ENCODE data around the gene CRABP1. TPM values are rescaled to one million over a fixed set of nuclear protein-coding genes. Genes with fewer than 3 reads are reported as not detected.

The CRABP1 gene
- total RNA-seq, 1 donor from 2014 or later, result not detected

- ATAC-seq, result peak; percentile 64
These were observed 22.9 kb upstream of the CRABP1 start for GRCh38 chr15:78317145-78317836.

GRCh38 chr15:78319588-78319987 lies 20.6 kb upstream of the CRABP1 start:
- no peak for ATAC-seq

- ATAC-seq, result no peak
These were observed 20.0 kb upstream of the CRABP1 start for GRCh38 chr15:78320183-78320582.

- no peak for ATAC-seq
These were observed 19.0 kb upstream of the CRABP1 start for GRCh38 chr15:78321041-78321570.

- no peak for ATAC-seq
These were observed 18.4 kb upstream of the CRABP1 start for GRCh38 chr15:78321786-78322185.

GRCh38 chr15:78322243-78322642 lies 17.9 kb upstream of the CRABP1 start:
- no peak for ATAC-seq

- ATAC-seq, result no peak
These were observed 17.2 kb upstream of the CRABP1 start for GRCh38 chr15:78322724-78323521.

- no peak for ATAC-seq
These were observed 16.5 kb upstream of the CRABP1 start for GRCh38 chr15:78323693-78324092.

- ATAC-seq, result no peak
These were observed 16.0 kb upstream of the CRABP1 start for GRCh38 chr15:78324144-78324543.

GRCh38 chr15:78325092-78325843 lies 14.9 kb upstream of the CRABP1 start:
- ATAC-seq, result peak; percentile 42

GRCh38 chr15:78327466-78327865 lies 12.7 kb upstream of the CRABP1 start:
- ATAC-seq, result no peak

GRCh38 chr15:78329625-78330024 lies 10.5 kb upstream of the CRABP1 start:
- no peak for ATAC-seq

GRCh38 chr15:78334845-78335244 lies 5.3 kb upstream of the CRABP1 start:
- ATAC-seq, result no peak

GRCh38 chr15:78335985-78336384 lies 4.2 kb upstream of the CRABP1 start:
- ATAC-seq, result no peak

GRCh38 chr15:78338781-78339180 lies 1.4 kb upstream of the CRABP1 start:
- no peak for ATAC-seq

- no peak for ATAC-seq
These were observed 594 bp upstream of the CRABP1 start for GRCh38 chr15:78339559-78339958.

- ATAC-seq, result no peak
These were observed 1.2 kb downstream of the CRABP1 start for GRCh38 chr15:78341057-78341987.

- ATAC-seq, result no peak
These were observed 1.9 kb downstream of the CRABP1 start for GRCh38 chr15:78342021-78342420.

GRCh38 chr15:78343276-78344060 lies 3.3 kb downstream of the CRABP1 start:
- ATAC-seq, result no peak

- no peak for ATAC-seq
These were observed 5.4 kb downstream of the CRABP1 start for GRCh38 chr15:78345396-78346125.
